ENCODE measurements around the gene CFHR4. TPM values are rescaled to one million over a fixed set of nuclear protein-coding genes. Genes with fewer than 3 reads are reported as not detected.
"Not testable (repeated sequence)": the region's sequence is repeated elsewhere in the genome, so short reads cannot be mapped to it uniquely, and the experiment has no call there.

The CFHR4 gene
- not detected in 2 replicates for total RNA-seq

GRCh38 chr1:196887515-196888239 lies at the start of gene CFHR4:
TSS of gene CFHR4 (plus strand) at chr1:196888052. CDS start at chr1:196888151, 99 bp downstream.
- no peaks in the 10 kb centered on the region for H3K36me3 ChIP-seq (ENCODE audit: control insufficient read depth, insufficient read depth, low read length)
- no peaks in the 10 kb centered on the region for H3K27me3 ChIP-seq (ENCODE audit: control insufficient read depth, insufficient read depth, low read length)
- no peak within 1 kb of the TSS for H3K4me3 ChIP-seq (ENCODE audit: low read depth, low read length)
- TF ChIP-seq CTCF (IDR thresholded peaks at IDR 0.05; ENCODE audit: insufficient read depth, low read length, poor library complexity, severe bottlenecking) = no peak
- no peak for DNase-seq (ENCODE audit: low read depth)

GRCh38 chr1:196849613-196850492 lies 38.0 kb upstream of the CFHR4 start:
- not testable (repeated sequence) for H3K36me3 ChIP-seq (ENCODE audit: control insufficient read depth, insufficient read depth, low read length); DNase-seq (ENCODE audit: low read depth); H3K27me3 ChIP-seq (ENCODE audit: control insufficient read depth, insufficient read depth, low read length); H3K4me3 ChIP-seq (ENCODE audit: low read depth, low read length)

- Histone ChIP-seq H3K36me3 (ENCODE audit: control insufficient read depth, insufficient read depth, low read length) (no peaks in the 10 kb centered on the region), H3K4me3 (ENCODE audit: low read depth, low read length) (no peak overlapping the region), H3K27me3 (ENCODE audit: control insufficient read depth, insufficient read depth, low read length) (no peaks in the 10 kb centered on the region)
- no peak for DNase-seq (ENCODE audit: low read depth)
- TF ChIP-seq CTCF (IDR thresholded peaks at IDR 0.05; ENCODE audit: insufficient read depth, low read length, poor library complexity, severe bottlenecking) = no peak
Measured at GRCh38 chr1:196856053-196856452, 31.8 kb upstream of the CFHR4 start.

GRCh38 chr1:196857188-196857587 lies 30.7 kb upstream of the CFHR4 start:
- H3K4me3 ChIP-seq (ENCODE audit: low read depth, low read length) = no peak overlapping the region
- no peaks in the 10 kb centered on the region for H3K27me3 ChIP-seq (ENCODE audit: control insufficient read depth, insufficient read depth, low read length)
- no peak for TF ChIP-seq CTCF (IDR thresholded peaks at IDR 0.05; ENCODE audit: insufficient read depth, low read length, poor library complexity, severe bottlenecking)
- H3K36me3 ChIP-seq (ENCODE audit: control insufficient read depth, insufficient read depth, low read length) = no peaks in the 10 kb centered on the region
- DNase-seq (ENCODE audit: low read depth) = no peak

- TF ChIP-seq CTCF (IDR thresholded peaks at IDR 0.05; ENCODE audit: insufficient read depth, low read length, poor library complexity, severe bottlenecking) = no peak
- H3K27me3 ChIP-seq (ENCODE audit: control insufficient read depth, insufficient read depth, low read length) = no peaks in the 10 kb centered on the region
- no peak for DNase-seq (ENCODE audit: low read depth)
- no peak overlapping the region for H3K4me3 ChIP-seq (ENCODE audit: low read depth, low read length)
- no peaks in the 10 kb centered on the region for H3K36me3 ChIP-seq (ENCODE audit: control insufficient read depth, insufficient read depth, low read length)
Measured at GRCh38 chr1:196858811-196859210, 29.0 kb upstream of the CFHR4 start.

- H3K27me3 ChIP-seq (ENCODE audit: control insufficient read depth, insufficient read depth, low read length) = no peaks in the 10 kb centered on the region
- no peak for DNase-seq (ENCODE audit: low read depth)
- TF ChIP-seq CTCF (IDR thresholded peaks at IDR 0.05; ENCODE audit: insufficient read depth, low read length, poor library complexity, severe bottlenecking) = no peak
- no peaks in the 10 kb centered on the region for H3K36me3 ChIP-seq (ENCODE audit: control insufficient read depth, insufficient read depth, low read length)
- no peak overlapping the region for H3K4me3 ChIP-seq (ENCODE audit: low read depth, low read length)
Measured at GRCh38 chr1:196860323-196860884, 27.4 kb upstream of the CFHR4 start.

Measured in kidney epithelial cell (primary cell).